ENCODE data around the gene JARID2.

The JARID2 gene

DNA sequence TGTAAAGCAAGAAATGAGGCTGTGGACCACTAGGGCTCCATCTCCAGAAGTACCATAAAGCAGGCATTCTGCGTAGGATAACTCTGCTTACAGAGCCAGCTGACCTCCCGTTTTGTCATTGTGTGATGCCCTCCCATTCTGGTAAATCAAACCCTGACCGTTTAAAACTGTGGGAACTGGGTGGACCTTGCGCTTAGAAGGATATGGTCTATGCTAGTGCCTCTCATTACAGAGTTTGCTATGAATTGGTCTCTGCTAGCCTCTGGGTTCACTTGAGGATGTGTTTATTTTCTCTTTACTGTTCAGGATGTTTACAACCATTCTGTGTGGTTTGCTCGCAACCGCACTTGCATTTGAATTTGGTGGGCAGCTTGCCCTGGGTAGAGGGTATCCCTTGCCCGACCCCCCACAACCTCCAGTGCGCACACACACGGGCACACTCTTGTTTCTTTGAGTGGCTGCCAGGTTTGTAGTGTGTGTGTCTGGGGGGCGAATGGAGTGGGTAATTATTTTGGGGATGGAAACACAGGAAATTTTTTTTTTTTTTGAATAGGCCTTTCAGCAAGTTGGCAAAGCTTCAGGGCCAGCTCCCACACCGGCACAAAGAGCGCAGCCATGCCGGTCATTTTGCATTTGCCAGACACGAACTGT is 198.3 kb downstream of the JARID2 start:
- Histone ChIP-seq H4K91ac (ENCODE audit: low read length) (peak overlapping the region; percentile 48), H3K9me3 (ENCODE audit: control insufficient read depth, low read length) (no peaks in the 10 kb centered on the region), H3K36me3 (ENCODE audit: control insufficient read depth in 1 of 2, insufficient read depth in 2 of 2, low read depth in 1 of 2, low read length in 2 of 2) (no peaks in the 10 kb centered on the region), H2AK5ac (ENCODE audit: low read length, severe bottlenecking) (no peak overlapping the region), H2BK5ac (ENCODE audit: low read depth, low read length, poor library complexity, severe bottlenecking) (no peak overlapping the region), H2AFZ (ENCODE audit: low read depth, low read length) (no peak overlapping the region), H3K9ac (ENCODE audit: low read length) (no peak overlapping the region), H3K4ac (ENCODE audit: low read depth in 1 of 2, low read length in 2 of 2) (no peak overlapping the region), H3K79me1 (replicated peaks; ENCODE audit: low read length, poor library complexity, severe bottlenecking) (peaks cover 38% of the 10 kb centered on the region), H3K4me1 (ENCODE audit: control insufficient read depth, insufficient read depth, low read depth, low read length) (no peaks in the 10 kb centered on the region), H3K23ac (ENCODE audit: low read length in 2 of 2) (no peak overlapping the region), H4K8ac (ENCODE audit: low read length) (no peak overlapping the region), H2BK12ac (ENCODE audit: low read length in 2 of 2) (no peak overlapping the region), H2BK120ac (ENCODE audit: low read depth, low read length) (peak overlapping the region; percentile 50), H2BK15ac (ENCODE audit: low read depth, poor library complexity, severe bottlenecking) (no peak overlapping the region), H3K18ac (ENCODE audit: low read depth in 1 of 2, low read length in 2 of 2) (no peak overlapping the region), H3K27ac (ENCODE audit: low read length, poor library complexity, severe bottlenecking) (no peak overlapping the region), H3K27me3 (ENCODE audit: control insufficient read depth in 1 of 2, insufficient read depth in 1 of 2, low read length in 2 of 2) (no peaks in the 10 kb centered on the region), H3K4me2 (ENCODE audit: low read length, poor library complexity, severe bottlenecking) (no peak overlapping the region), H3K4me3 (ENCODE audit: insufficient read depth in 1 of 2, low read depth in 1 of 2, low read length in 2 of 2) (no peak overlapping the region), H3K14ac (ENCODE audit: low read length in 2 of 2) (no peak overlapping the region)
- peak; percentile 99 for DNase-seq
- 52% methylated on average over 12 of the region's 14 CpGs for WGBS

DNA sequence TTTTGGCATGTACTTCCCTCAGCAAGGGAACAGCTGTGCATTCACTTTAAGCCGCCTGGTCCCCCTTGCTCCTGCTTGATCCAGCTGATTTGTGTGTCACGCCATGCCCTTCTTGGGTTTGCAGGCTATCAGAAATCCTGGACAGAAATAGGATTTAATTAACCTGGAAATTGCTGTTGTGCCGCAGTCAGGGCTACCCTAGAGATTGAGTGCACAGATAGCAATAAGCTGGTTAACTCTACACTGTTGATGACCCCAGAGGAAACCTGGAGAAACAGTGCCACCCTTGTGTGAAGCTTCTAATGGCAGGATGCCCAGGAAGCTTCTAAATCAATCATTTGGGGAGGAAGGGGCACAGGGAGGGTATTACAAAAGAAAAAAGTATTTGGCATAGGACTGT is 199.0 kb downstream of the JARID2 start:
- no peak overlapping the region for H2BK5ac ChIP-seq (ENCODE audit: low read depth, low read length, poor library complexity, severe bottlenecking)
- H3K4ac ChIP-seq (ENCODE audit: low read depth in 1 of 2, low read length in 2 of 2): peak overlapping the region in 1 of 2 experiments; percentile 19
- no peak overlapping the region for H3K4me3 ChIP-seq (ENCODE audit: insufficient read depth in 1 of 2, low read depth in 1 of 2, low read length in 2 of 2)
- H3K14ac ChIP-seq (ENCODE audit: low read length in 2 of 2): no peak overlapping the region
- H3K27me3 ChIP-seq (ENCODE audit: control insufficient read depth in 1 of 2, insufficient read depth in 1 of 2, low read length in 2 of 2): no peaks in the 10 kb centered on the region
- H3K4me2 ChIP-seq (ENCODE audit: low read length, poor library complexity, severe bottlenecking): no peak overlapping the region
- no peak overlapping the region for H4K91ac ChIP-seq (ENCODE audit: low read length)
- no peak overlapping the region for H4K8ac ChIP-seq (ENCODE audit: low read length)
- H2AK5ac ChIP-seq (ENCODE audit: low read length, severe bottlenecking): no peak overlapping the region
- H2BK120ac ChIP-seq (ENCODE audit: low read depth, low read length): no peak overlapping the region
- no peak overlapping the region for H2AFZ ChIP-seq (ENCODE audit: low read depth, low read length)
- no peak overlapping the region for H3K23ac ChIP-seq (ENCODE audit: low read length in 2 of 2)
- peaks cover 42% of the 10 kb centered on the region for H3K79me1 ChIP-seq (replicated peaks; ENCODE audit: low read length, poor library complexity, severe bottlenecking)
- no peak overlapping the region for H3K9ac ChIP-seq (ENCODE audit: low read length)
- no peak overlapping the region for H2BK12ac ChIP-seq (ENCODE audit: low read length in 2 of 2)
- H3K9me3 ChIP-seq (ENCODE audit: control insufficient read depth, low read length): no peaks in the 10 kb centered on the region
- peak; percentile 19 for DNase-seq
- no peaks in the 10 kb centered on the region for H3K36me3 ChIP-seq (ENCODE audit: control insufficient read depth in 1 of 2, insufficient read depth in 2 of 2, low read depth in 1 of 2, low read length in 2 of 2)
- WGBS: 82% methylated on average over 3 of the region's 3 CpGs
- peak overlapping the region in 1 of 2 experiments; percentile 62 for H3K18ac ChIP-seq (ENCODE audit: low read depth in 1 of 2, low read length in 2 of 2)
- H2BK15ac ChIP-seq (ENCODE audit: low read depth, poor library complexity, severe bottlenecking): no peak overlapping the region
- no peak overlapping the region for H3K27ac ChIP-seq (ENCODE audit: low read length, poor library complexity, severe bottlenecking)
- no peaks in the 10 kb centered on the region for H3K4me1 ChIP-seq (ENCODE audit: control insufficient read depth, insufficient read depth, low read depth, low read length)

DNA sequence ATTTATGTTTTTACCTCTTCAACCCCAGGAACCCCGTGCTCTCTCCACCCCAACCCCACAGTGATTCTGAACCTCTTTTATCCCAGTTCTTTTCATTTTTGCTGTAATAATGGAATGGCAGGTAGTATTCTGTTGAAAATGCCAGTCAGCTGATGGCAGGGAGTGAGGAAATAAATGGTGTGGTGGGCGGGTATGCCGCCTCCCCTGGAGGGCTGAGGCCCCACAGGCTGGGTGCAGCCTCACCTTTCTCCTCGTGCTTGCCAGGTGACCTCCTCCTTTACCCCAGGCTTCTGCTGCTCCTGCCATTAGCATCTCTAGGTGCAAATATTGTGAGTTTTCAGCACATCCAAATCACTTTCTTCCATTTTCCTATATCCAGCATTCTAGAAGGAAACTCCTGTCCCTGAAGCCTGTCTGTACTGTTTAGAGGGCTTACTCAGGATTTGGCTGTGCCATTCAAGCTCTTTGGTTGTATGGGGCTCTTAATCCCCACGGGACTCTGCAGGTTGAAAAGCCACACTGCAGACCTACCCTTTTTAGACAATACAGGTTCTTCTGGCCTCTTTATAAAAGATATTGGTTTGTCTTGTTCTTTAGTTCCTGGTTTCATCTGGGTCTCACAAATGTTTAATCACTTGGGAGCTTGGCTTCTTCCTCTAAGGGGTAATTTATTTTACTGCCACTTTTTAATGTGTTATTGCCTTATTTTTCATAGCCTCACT is 201.8 kb downstream of the JARID2 start:
- peak overlapping the region in 1 of 2 experiments; percentile 38 for H2BK12ac ChIP-seq (ENCODE audit: low read length in 2 of 2)
- H3K27me3 ChIP-seq (ENCODE audit: control insufficient read depth in 1 of 2, insufficient read depth in 1 of 2, low read length in 2 of 2): no peaks in the 10 kb centered on the region
- H3K4me1 ChIP-seq (ENCODE audit: control insufficient read depth, insufficient read depth, low read depth, low read length): no peaks in the 10 kb centered on the region
- peak overlapping the region in 1 of 2 experiments; percentile 48 for H3K18ac ChIP-seq (ENCODE audit: low read depth in 1 of 2, low read length in 2 of 2)
- peak overlapping the region in 1 of 2 experiments; percentile 44 for H3K4ac ChIP-seq (ENCODE audit: low read depth in 1 of 2, low read length in 2 of 2)
- no peak overlapping the region for H2AFZ ChIP-seq (ENCODE audit: low read depth, low read length)
- H3K4me2 ChIP-seq (ENCODE audit: low read length, poor library complexity, severe bottlenecking): no peak overlapping the region
- no peak overlapping the region for H2BK15ac ChIP-seq (ENCODE audit: low read depth, poor library complexity, severe bottlenecking)
- no peak overlapping the region for H4K8ac ChIP-seq (ENCODE audit: low read length)
- H2BK5ac ChIP-seq (ENCODE audit: low read depth, low read length, poor library complexity, severe bottlenecking): no peak overlapping the region
- H2BK120ac ChIP-seq (ENCODE audit: low read depth, low read length): peak overlapping the region; percentile 77
- no peak overlapping the region for H3K4me3 ChIP-seq (ENCODE audit: insufficient read depth in 1 of 2, low read depth in 1 of 2, low read length in 2 of 2)
- H4K91ac ChIP-seq (ENCODE audit: low read length): no peak overlapping the region
- H3K27ac ChIP-seq (ENCODE audit: low read length, poor library complexity, severe bottlenecking): no peak overlapping the region
- no peak overlapping the region for H2AK5ac ChIP-seq (ENCODE audit: low read length, severe bottlenecking)
- whole genome bisulfite sequencing: 89% methylated on average over 4 of the region's 5 CpGs
- no peak overlapping the region for H3K9ac ChIP-seq (ENCODE audit: low read length)
- H3K23ac ChIP-seq (ENCODE audit: low read length in 2 of 2): no peak overlapping the region
- DNase-seq: no peak
- peaks cover 0 to 9% of the 10 kb centered on the region in 2 experiments for H3K36me3 ChIP-seq (ENCODE audit: control insufficient read depth in 1 of 2, insufficient read depth in 2 of 2, low read depth in 1 of 2, low read length in 2 of 2)
- peaks cover 38% of the 10 kb centered on the region for H3K79me1 ChIP-seq (replicated peaks; ENCODE audit: low read length, poor library complexity, severe bottlenecking)
- no peaks in the 10 kb centered on the region for H3K9me3 ChIP-seq (ENCODE audit: control insufficient read depth, low read length)
- H3K14ac ChIP-seq (ENCODE audit: low read length in 2 of 2): no peak overlapping the region

DNA sequence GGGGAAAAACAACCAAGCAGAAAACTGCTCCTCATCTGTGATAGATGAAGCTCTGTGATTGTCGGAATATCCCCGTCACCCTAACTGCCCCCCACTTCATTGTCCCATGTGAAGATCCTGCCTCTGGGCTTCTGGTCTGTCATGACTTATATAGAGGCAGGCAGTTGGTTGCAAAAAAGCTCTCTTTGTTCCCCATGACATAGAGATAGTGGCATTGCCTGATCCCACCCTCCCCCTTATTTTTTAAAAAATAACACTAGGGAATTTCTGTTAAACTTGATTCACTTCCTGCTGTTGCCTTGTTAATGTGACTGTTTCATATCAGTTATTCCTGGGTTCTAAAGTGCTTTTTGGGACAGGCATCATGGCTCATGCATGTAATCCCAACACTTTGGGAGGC is 203.1 kb downstream of the JARID2 start:
- WGBS: 95% methylated on average over 2 of the region's 2 CpGs
- no peaks in the 10 kb centered on the region for H3K4me1 ChIP-seq (ENCODE audit: control insufficient read depth, insufficient read depth, low read depth, low read length)
- no peak overlapping the region for H2AK5ac ChIP-seq (ENCODE audit: low read length, severe bottlenecking)
- H4K8ac ChIP-seq (ENCODE audit: low read length): peak overlapping the region; percentile 52
- H3K23ac ChIP-seq (ENCODE audit: low read length in 2 of 2): no peak overlapping the region
- peaks cover 0 to 22% of the 10 kb centered on the region in 2 experiments for H3K36me3 ChIP-seq (ENCODE audit: control insufficient read depth in 1 of 2, insufficient read depth in 2 of 2, low read depth in 1 of 2, low read length in 2 of 2)
- no peak overlapping the region for H2BK120ac ChIP-seq (ENCODE audit: low read depth, low read length)
- no peak overlapping the region for H3K4me2 ChIP-seq (ENCODE audit: low read length, poor library complexity, severe bottlenecking)
- peaks cover 40% of the 10 kb centered on the region for H3K79me1 ChIP-seq (replicated peaks; ENCODE audit: low read length, poor library complexity, severe bottlenecking)
- no peak overlapping the region for H3K9ac ChIP-seq (ENCODE audit: low read length)
- H3K27ac ChIP-seq (ENCODE audit: low read length, poor library complexity, severe bottlenecking): no peak overlapping the region
- no peak overlapping the region for H3K14ac ChIP-seq (ENCODE audit: low read length in 2 of 2)
- no peak overlapping the region for H3K4me3 ChIP-seq (ENCODE audit: insufficient read depth in 1 of 2, low read depth in 1 of 2, low read length in 2 of 2)
- H3K9me3 ChIP-seq (ENCODE audit: control insufficient read depth, low read length): no peaks in the 10 kb centered on the region
- no peak overlapping the region for H4K91ac ChIP-seq (ENCODE audit: low read length)
- no peak overlapping the region for H2AFZ ChIP-seq (ENCODE audit: low read depth, low read length)
- H3K4ac ChIP-seq (ENCODE audit: low read depth in 1 of 2, low read length in 2 of 2): no peak overlapping the region
- peak overlapping the region in 1 of 2 experiments; percentile 21 for H2BK12ac ChIP-seq (ENCODE audit: low read length in 2 of 2)
- H2BK5ac ChIP-seq (ENCODE audit: low read depth, low read length, poor library complexity, severe bottlenecking): no peak overlapping the region
- H3K27me3 ChIP-seq (ENCODE audit: control insufficient read depth in 1 of 2, insufficient read depth in 1 of 2, low read length in 2 of 2): no peaks in the 10 kb centered on the region
- H3K18ac ChIP-seq (ENCODE audit: low read depth in 1 of 2, low read length in 2 of 2): no peak overlapping the region
- H2BK15ac ChIP-seq (ENCODE audit: low read depth, poor library complexity, severe bottlenecking): no peak overlapping the region
- no peak for DNase-seq

Data from mesenchymal stem cell (in vitro differentiated cells and primary cell).